Endothelial cell of umbilical vein (primary cell): ENCODE measurements around the gene FBXO3. TPM values are rescaled to one million over a fixed set of nuclear protein-coding genes. Genes with fewer than 3 reads are reported as not detected.

Source experiments
- BruUV-seq: library from RNA; stranded (reverse); fragments of 400-500 nt; replicated peaks from 2 replicates; lab custom pipeline; 2021; lab: Mats Ljungman, UMichigan
- CTCF ChIA-PET: fragments of 300-600, 350-600 bp; sonication (Branson Sonifier 250); formaldehyde crosslinking; loops from one replicate; lab custom pipeline; 2021; ENCODE audit warnings: antibody characterized with exemption, inconsistent platforms; lab: Charles Lee
- POLR2A ChIA-PET: fragments of 300-600, 350-600 bp; sonication (Branson Sonifier 250); formaldehyde crosslinking; loops from one replicate; lab custom pipeline; 2021; ENCODE audit warnings: antibody characterized with exemption, inconsistent platforms; lab: Charles Lee
- DNase-seq: peaks from one replicate; pipeline ENCODE4 v3.0.0-alpha.2; 2011; ENCODE audit warnings: low read depth, low spot score
- FAIRE-seq: peaks from 2 replicates; lab custom pipeline; 2011; peaks lifted over from hg19 to GRCh38; lab: Jason Lieb, UNC
- H2AFZ ChIP-seq: 2 replicates; pipeline ENCODE4 v1.6.0; 2012; ENCODE audit warnings: low read depth, low read length, control low read depth, inconsistent platforms
- H3K27ac ChIP-seq: 2 replicates; pipeline ENCODE4 v1.5.1; 2011; ENCODE audit warnings: low read depth, mild to moderate bottlenecking, control low read depth, low read length, moderate library complexity; ENCODE audit not compliant: insufficient read depth
- H3K27me3 ChIP-seq, 2 experiments: 2 replicates each; pipeline versions ENCODE4 v1.6.0 to v1.6.1; 2011; ENCODE audit warnings: low read length in 2 of 2, mixed read lengths in 1 of 2; ENCODE audit not compliant: control insufficient read depth in 2 of 2, insufficient read depth in 2 of 2
- H3K36me3 ChIP-seq, 2 experiments: 2 replicates in 1 of 2; 3 replicates in 1 of 2; pipeline ENCODE4 v1.5.1; 2011; ENCODE audit warnings: low read length in 2 of 2, mild to moderate bottlenecking in 1 of 2, moderate library complexity in 1 of 2; ENCODE audit not compliant: control insufficient read depth in 2 of 2, insufficient read depth in 2 of 2; ENCODE audit errors: extremely low read depth in 1 of 2
- H3K4me1 ChIP-seq: 3 replicates; pipeline ENCODE4 v1.5.1; 2011; ENCODE audit warnings: mild to moderate bottlenecking, low read length; ENCODE audit not compliant: control insufficient read depth, insufficient read depth; ENCODE audit errors: extremely low read depth
- H3K4me2 ChIP-seq: 2 replicates; pipeline ENCODE4 v1.6.1; 2011; ENCODE audit warnings: low read length, control low read depth, mixed read lengths; ENCODE audit not compliant: insufficient read depth
- H3K4me3 ChIP-seq, 3 experiments: fragments of 200-600 bp in 1 of 3; sonication (generic), shearing (Covaris generic) in 1 of 3; replicated peaks in 1 of 3; 2 replicates each; pipeline ENCODE4 v1.5.1; 2011 to 2016; ENCODE audit warnings: control low read depth in 3 of 3, low read length in 3 of 3, mild to moderate bottlenecking in 2 of 3, inconsistent platforms in 1 of 3, low read depth in 1 of 3, moderate library complexity in 1 of 3; ENCODE audit not compliant: insufficient read depth in 1 of 3
- H3K79me2 ChIP-seq: 2 replicates; pipeline ENCODE4 v1.6.0; 2012; ENCODE audit warnings: low read length, inconsistent platforms; ENCODE audit not compliant: control insufficient read depth, insufficient read depth
- H3K9ac ChIP-seq: replicated peaks from 2 replicates; pipeline ENCODE3; 2011; ENCODE audit warnings: low read length, control low read depth; ENCODE audit not compliant: insufficient read depth; ENCODE audit errors: extremely low read depth
- H3K9me1 ChIP-seq: replicated peaks from 3 replicates; pipeline ENCODE4 v1.6.0; 2011; ENCODE audit warnings: mild to moderate bottlenecking, low read length; ENCODE audit not compliant: control insufficient read depth, insufficient read depth; ENCODE audit errors: extremely low read depth
- H3K9me3 ChIP-seq: replicated peaks from 2 replicates; pipeline ENCODE4 v1.5.1; 2012; ENCODE audit warnings: low read length, inconsistent platforms; ENCODE audit not compliant: control insufficient read depth, insufficient read depth
- H4K20me1 ChIP-seq: replicated peaks from 2 replicates; pipeline ENCODE3; 2011; ENCODE audit warnings: mild to moderate bottlenecking, low read length; ENCODE audit not compliant: control insufficient read depth, insufficient read depth; ENCODE audit errors: extremely low read depth
- CTCF ChIP-seq, 2 donors: IDR thresholded peaks; 1 replicate in 1 of 2; 2 replicates in 1 of 2; pipeline ENCODE4 v1.5.1; 2011; ENCODE audit warnings: low read length in 2 of 2, mild to moderate bottlenecking in 2 of 2, moderate library complexity in 2 of 2, control low read depth in 1 of 2, inconsistent platforms in 1 of 2, low read depth in 1 of 2; ENCODE audit not compliant: insufficient read depth in 1 of 2; ENCODE audit errors: extremely low read depth in 1 of 2
- EZH2 ChIP-seq: IDR thresholded peaks from 2 replicates; pipeline ENCODE4 v1.6.1; 2012; ENCODE audit warnings: borderline replicate concordance, low read depth, mild to moderate bottlenecking, moderate library complexity, low read length, inconsistent platforms; ENCODE audit not compliant: severe bottlenecking
- GATA2 ChIP-seq: IDR thresholded peaks from 2 replicates; pipeline ENCODE4 v1.7.0; 2011; ENCODE audit warnings: low read depth, mild to moderate bottlenecking, moderate library complexity, mixed read lengths, low read length; ENCODE audit not compliant: insufficient read length, insufficient read depth
- MAX ChIP-seq: IDR thresholded peaks from 2 replicates; pipeline ENCODE4 v1.6.1; 2011; ENCODE audit not compliant: insufficient read depth, insufficient read length
- MYC ChIP-seq: IDR thresholded peaks from one replicate; pipeline ENCODE4 v1.6.1; 2011; ENCODE audit warnings: mild to moderate bottlenecking, low read depth, low read length
- POLR2A ChIP-seq: IDR thresholded peaks from 2 replicates; pipeline ENCODE4 v1.6.1; 2012; ENCODE audit warnings: low read depth, mild to moderate bottlenecking, control low read depth, low read length
- POLR2AphosphoS5 ChIP-seq: IDR thresholded peaks from 2 replicates; pipeline ENCODE4 v1.6.1; 2012; ENCODE audit warnings: low read depth, mild to moderate bottlenecking, control low read depth, low read length, moderate library complexity; ENCODE audit not compliant: insufficient read depth
- dilution Hi-C: fragments of 300-500 bp; cut with MboI; formaldehyde crosslinking; loops from one replicate; pipeline ENCODE4 v1.15.0; 2019; ENCODE audit warnings: low sequenced_read_pairs; ENCODE audit not compliant: extremely low pct_ligation_motif_present
- intact Hi-C: fragments of 100-400 bp; cut with micrococcal nuclease; formaldehyde crosslinking; loops from one replicate; pipeline ENCODE4 v1.10.0; 2022
- polyA plus RNA-seq, 4 experiments: library from polyadenylated mRNA; depleted of rRNA in 3 of 4; stranded (reverse) in 3 of 4; unstranded in 1 of 4; fragments of >200 nt; gene quantifications; 2 replicates each; pipeline versions ENCODE4 v1.2.1 to v1.2.3, GENCODE V29; 2011 to 2012; ENCODE audit warnings: missing spikeins in 1 of 4
- total RNA-seq: library from RNA; stranded (reverse); gene quantifications from 2 replicates; pipeline ENCODE4 v1.2.3, GENCODE V29; 2021

FBXO3 gene
- total and polyA plus RNA-seq, 2 donors (not counting 3 experiments of a cell fraction or from before 2014, with no cell fraction given), result 18.0 to 23.1 TPM

- Histone ChIP-seq H3K27ac (peak overlapping the region; percentile 54), H3K27me3 (no peaks in the 10 kb centered on the region), H3K9me1 (no peaks in the 10 kb centered on the region), H3K9ac (peak overlapping the region; percentile 1), H2AFZ (no peak overlapping the region), H3K9me3 (no peaks in the 10 kb centered on the region), H3K36me3 (peaks cover 22 to 27% of the 10 kb centered on the region in 2 experiments), H3K4me1 (peaks cover 79% of the 10 kb centered on the region), H3K4me2 (peak overlapping the region; percentile 10), H3K4me3 (no peak overlapping the region), H4K20me1 (no peaks in the 10 kb centered on the region), H3K79me2 (peaks cover 63% of the 10 kb centered on the region)
- intact Hi-C loops (no loop called here), dilution Hi-C loops (no loop called here)
- BruUV-seq, result no TSS peak
- no peak for FAIRE-seq
- ChIA-PET POLR2A (interaction anchor here (1.1 kb wide), 2 partner anchors 9 to 29 kb away, joined by 3 to 5 read pairs; partner anchors contain the start of gene CD59), CTCF (interaction anchor here (0.8 to 2.0 kb wide), 5 partner anchors 9 to 36 kb away, joined by 3 to 16 read pairs (median 3); no protein-coding TSS in a partner anchor)
- TF ChIP-seq MYC, result no peak
- TF ChIP-seq MAX, result no peak
- no peak for TF ChIP-seq EZH2
- TF ChIP-seq CTCF (IDR thresholded peaks at IDR 0.05; ENCODE audit: extremely low read depth in 1 of 2, insufficient read depth in 1 of 2, low read depth in 1 of 2, low read length in 2 of 2), result no peak
- TF ChIP-seq POLR2A, result peak; percentile 16
- TF ChIP-seq POLR2AphosphoS5, result no peak
- no peak for TF ChIP-seq GATA2
- no peak for DNase-seq
These were observed 67.4 kb downstream of the FBXO3 start for GRCh38 chr11:33706966-33707365.
